ENCODE results near the gene KIAA1958. TPM values are rescaled to one million over a fixed set of nuclear protein-coding genes. Genes with fewer than 3 reads are reported as not detected.

Gene KIAA1958
- total and polyA plus RNA-seq, 2 of the 4 experiments (the other 2 are of a cell fraction) = 0.65 to 1.8 TPM

GRCh38 chr9:112516769-112517168 is 30.1 kb downstream of the KIAA1958 start:
- dilution Hi-C loops (cut with HindIII; ENCODE audit: low sequenced_read_pairs, unreplicated experiment) = no loop called here
- Histone ChIP-seq H3K9ac (ENCODE audit: low read depth, low read length) (no peak overlapping the region), H2AK5ac (ENCODE audit: low read depth, low read length) (no peak overlapping the region), H4K5ac (ENCODE audit: low read depth, low read length) (no peak overlapping the region), H3K4me1 (ENCODE audit: control insufficient read depth, insufficient read depth, low read length) (no peaks in the 10 kb centered on the region), H3K23ac (ENCODE audit: low read depth, low read length) (no peak overlapping the region), H3K14ac (replicated peaks; ENCODE audit: low read depth, low read length) (no peak overlapping the region), H3K79me1 (ENCODE audit: low read depth in 1 of 2, low read length in 2 of 2) (no peaks in the 10 kb centered on the region), H2AFZ (replicated peaks; ENCODE audit: low read length, poor library complexity) (no peak overlapping the region), H3K9me1 (ENCODE audit: insufficient read depth, low read length) (no peaks in the 10 kb centered on the region), H2BK120ac (ENCODE audit: low read depth, low read length) (no peak overlapping the region), H4K20me1 (ENCODE audit: insufficient read depth, low read length) (no peaks in the 10 kb centered on the region), H3K36me3 (ENCODE audit: control insufficient read depth, insufficient read depth, low read length) (no peaks in the 10 kb centered on the region), H2BK15ac (ENCODE audit: low read depth, low read length) (no peak overlapping the region), H4K8ac (ENCODE audit: low read depth in 2 of 2, low read length in 2 of 2) (no peak overlapping the region), H4K91ac (ENCODE audit: insufficient read depth, low read depth, low read length) (no peak overlapping the region), H3K4me3 (ENCODE audit: insufficient read depth, low read depth, low read length) (no peak overlapping the region), H3K56ac (ENCODE audit: extremely low read depth, insufficient read depth, low read length) (no peak overlapping the region), H2AK9ac (replicated peaks; ENCODE audit: low read depth, low read length, poor library complexity) (no peak overlapping the region), H3K9me3 (ENCODE audit: control insufficient read depth, insufficient read depth, low read length) (no peaks in the 10 kb centered on the region), H2BK20ac (ENCODE audit: low read depth, low read length) (no peak overlapping the region), H2BK5ac (ENCODE audit: low read depth, low read length, poor library complexity, severe bottlenecking) (no peak overlapping the region), H3K4me2 (ENCODE audit: low read depth, low read length) (no peak overlapping the region), H3K27me3 (ENCODE audit: control insufficient read depth, insufficient read depth, low read length) (no peaks in the 10 kb centered on the region), H3K27ac (ENCODE audit: insufficient read depth, low read length) (no peak overlapping the region), H3K4ac (ENCODE audit: low read depth, low read length) (no peak overlapping the region), H3K18ac (ENCODE audit: low read depth, low read length) (no peak overlapping the region)
- intact Hi-C loops (cut with micrococcal nuclease) = no loop called here
- ATAC-seq (ENCODE audit: low read depth) (no peak), DNase-seq (no peak)
- 67% methylated on average over 1 of the region's 2 CpGs; no CpG with 5 or more reads in 1 of the 2 experiments for WGBS, 2 experiments (ENCODE audit: extremely low coverage in 2 of 2, insufficient read length in 1 of 2)
- no peak for TF ChIP-seq RAD21 (IDR thresholded peaks at IDR 0.05; ENCODE audit: low read length)
- no peak for TF ChIP-seq CTCF (conservative IDR thresholded peaks at IDR 0.05; ENCODE audit: low read depth, low read length)
- TF ChIP-seq RFX5 (IDR thresholded peaks at IDR 0.05; ENCODE audit: low read depth, low read length) = no peak
- no peak for TF ChIP-seq SMC3 (IDR thresholded peaks at IDR 0.05; ENCODE audit: low read depth, low read length)
- TF ChIP-seq NFE2L2 (IDR thresholded peaks at IDR 0.05; ENCODE audit: low read depth, low read length) = no peak
- no peak for TF ChIP-seq POLR2A (IDR thresholded peaks at IDR 0.05; ENCODE audit: low read depth, low read length)
- TF ChIP-seq MAZ (IDR thresholded peaks at IDR 0.05; ENCODE audit: borderline replicate concordance, low read depth, low read length) = no peak
- no peak for TF ChIP-seq CEBPB (IDR thresholded peaks at IDR 0.05; ENCODE audit: low read depth, low read length)
- TF ChIP-seq ELK1 (IDR thresholded peaks at IDR 0.05; ENCODE audit: borderline replicate concordance, low read depth, low read length) = no peak
- TF ChIP-seq BHLHE40 (IDR thresholded peaks at IDR 0.05; ENCODE audit: low read depth, low read length) = no peak
- TF ChIP-seq FOS (IDR thresholded peaks at IDR 0.05; ENCODE audit: low read depth, low read length) = no peak
- TF ChIP-seq, protein P1, sequence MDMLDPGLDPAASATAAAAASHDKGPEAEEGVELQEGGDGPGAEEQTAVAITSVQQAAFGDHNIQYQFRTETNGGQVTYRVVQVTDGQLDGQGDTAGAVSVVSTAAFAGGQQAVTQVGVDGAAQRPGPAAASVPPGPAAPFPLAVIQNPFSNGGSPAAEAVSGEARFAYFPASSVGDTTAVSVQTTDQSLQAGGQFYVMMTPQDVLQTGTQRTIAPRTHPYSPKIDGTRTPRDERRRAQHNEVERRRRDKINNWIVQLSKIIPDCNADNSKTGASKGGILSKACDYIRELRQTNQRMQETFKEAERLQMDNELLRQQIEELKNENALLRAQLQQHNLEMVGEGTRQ (IDR thresholded peaks at IDR 0.05; ENCODE audit: low read depth, low read length) = no peak
- CTCF ChIA-PET = no interaction called here
- in situ Hi-C loops (cut with MboI; ENCODE audit: low sequenced_read_pairs) = no loop called here
- no TSS peak for BruUV-seq (replicated peaks)
- POLR2A ChIA-PET (ENCODE audit: unreplicated experiment) = no interaction called here
